Upper lobe of right lung (tissue), 1 donor: ENCODE results near the gene SESN3. TPM values are rescaled to one million over a fixed set of nuclear protein-coding genes. Genes with fewer than 3 reads are reported as not detected.
"Not testable (repeated sequence)": the region's sequence is repeated elsewhere in the genome, so short reads cannot be mapped to it uniquely, and the experiment has no call there.

Source experiments
- ATAC-seq: fragments of 200-7000 bp; cut with Tn5 transposase; one replicate; pipeline ENCODE4 v1.9.1; 2020; ENCODE audit warnings: mild to moderate bottlenecking, moderate library complexity
- DNase-seq: peaks from one replicate; pipeline ENCODE4 v3.0.0-alpha.2; 2020
- H3K27ac ChIP-seq: fragments of 200-600 bp; one replicate; pipeline ENCODE4 v1.8.0; 2022
- H3K27me3 ChIP-seq: fragments of 200-600 bp; one replicate; pipeline ENCODE4 v1.8.0; 2022; ENCODE audit warnings: mild to moderate bottlenecking
- H3K36me3 ChIP-seq: fragments of 200-600 bp; one replicate; pipeline ENCODE4 v1.8.0; 2022
- H3K4me1 ChIP-seq: fragments of 200-600 bp; one replicate; pipeline ENCODE4 v1.8.0; 2022
- H3K4me3 ChIP-seq: fragments of 200-600 bp; one replicate; pipeline ENCODE4 v1.8.0; 2022; ENCODE audit warnings: mild to moderate bottlenecking
- H3K9me3 ChIP-seq: fragments of 200-600 bp; one replicate; pipeline ENCODE4 v1.8.0; 2022
- CTCF ChIP-seq: fragments of 200-600 bp; IDR thresholded peaks from one replicate; pipeline ENCODE4 v1.8.0; 2022; ENCODE audit warnings: antibody characterized with exemption
- intact Hi-C: fragments of 100-400 bp; cut with DNase I; formaldehyde crosslinking; loops from one replicate; pipeline ENCODE4 v1.11.0; 2022
- total RNA-seq: library from RNA; stranded (reverse); fragmentation: NEBNext Ultra II Directional; extraction: Animal tissue kit (Norgen Biotek cat#: 25700); gene quantifications from one replicate; pipeline ENCODE4 v1.2.1, GENCODE V29; 2021
- donor health status: DM: no; HTN: yes; CAD: no; lungs with severe emphysema.

The SESN3 gene
- total RNA-seq, 1 donor from 2014 or later: 43.5 TPM

GRCh38 chr11:95140397-95141033, 90.5 kb downstream of the SESN3 start:
- intact Hi-C loops: loop anchor here (10.0 kb wide), 1 partner anchor 66 kb away; no protein-coding TSS in a partner anchor
- Histone ChIP-seq H3K27ac (no peak overlapping the region), H3K27me3 (no peaks in the 10 kb centered on the region), H3K36me3 (no peaks in the 10 kb centered on the region), H3K9me3 (no peaks in the 10 kb centered on the region), H3K4me1 (no peaks in the 10 kb centered on the region), H3K4me3 (no peak overlapping the region)
- no peak for TF ChIP-seq CTCF
- DNase-seq: no peak
- no peak for ATAC-seq

- H3K4me3 ChIP-seq: no peak overlapping the region
- ATAC-seq (peak; percentile 64), DNase-seq (no peak)
- TF ChIP-seq CTCF: peak; percentile 24
- H3K4me1 ChIP-seq: no peaks in the 10 kb centered on the region
- no peaks in the 10 kb centered on the region for H3K27me3 ChIP-seq
- no peak overlapping the region for H3K27ac ChIP-seq
- intact Hi-C loops: no loop called here
- no peaks in the 10 kb centered on the region for H3K36me3 ChIP-seq
- H3K9me3 ChIP-seq: no peaks in the 10 kb centered on the region
These were observed 92.6 kb downstream of the SESN3 start for GRCh38 chr11:95138448-95138847.

DNA sequence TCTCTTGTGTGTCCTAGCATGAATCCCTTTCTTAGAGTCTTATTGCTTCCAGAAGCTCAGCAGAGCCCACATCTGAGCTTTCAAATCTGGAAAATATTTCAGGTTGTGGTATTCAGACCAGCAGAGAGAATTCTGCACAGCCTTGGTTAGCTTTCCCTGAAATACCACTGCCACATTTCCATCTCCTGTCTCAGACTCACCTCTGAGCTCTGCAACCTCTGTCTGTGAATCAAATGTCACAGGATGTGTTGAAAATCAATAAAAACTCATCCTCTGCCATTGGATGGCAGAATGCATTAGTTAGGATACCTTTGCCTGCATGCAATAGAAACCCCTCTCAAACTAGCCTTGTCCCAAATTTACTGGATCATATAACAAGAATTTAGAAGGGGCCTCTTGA, 93.7 kb downstream of the SESN3 start:
- intact Hi-C loops: no loop called here
- H3K36me3 ChIP-seq: no peaks in the 10 kb centered on the region
- DNase-seq (no peak), ATAC-seq (no peak)
- H3K4me1 ChIP-seq: no peaks in the 10 kb centered on the region
- no peak overlapping the region for H3K4me3 ChIP-seq
- TF ChIP-seq CTCF: no peak
- no peaks in the 10 kb centered on the region for H3K9me3 ChIP-seq
- no peak overlapping the region for H3K27ac ChIP-seq
- no peaks in the 10 kb centered on the region for H3K27me3 ChIP-seq

DNA sequence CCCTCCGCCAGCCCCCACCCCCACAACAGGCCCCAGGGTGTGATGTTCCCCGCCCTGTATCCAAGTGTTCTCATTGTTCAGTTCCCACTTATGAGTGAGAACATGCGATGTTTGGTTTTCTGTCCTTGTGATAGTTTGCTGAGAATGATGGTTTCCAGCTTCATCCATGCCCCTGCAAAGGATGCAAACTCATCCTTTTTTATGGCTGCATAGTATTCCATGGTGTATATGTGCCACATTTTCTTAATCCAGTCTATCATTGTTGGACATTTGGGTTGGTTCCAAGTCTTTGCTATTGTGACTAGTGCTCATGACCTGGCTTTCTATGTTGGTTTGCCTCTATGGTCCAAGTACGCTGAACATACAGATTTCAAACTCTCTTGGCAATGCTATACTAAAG, 94.3 kb downstream of the SESN3 start:
- H3K36me3 ChIP-seq, intact Hi-C loops, H3K4me1 ChIP-seq, H3K27me3 ChIP-seq, H3K27ac ChIP-seq, ATAC-seq, H3K9me3 ChIP-seq, H3K4me3 ChIP-seq, DNase-seq: not testable (repeated sequence)

DNA sequence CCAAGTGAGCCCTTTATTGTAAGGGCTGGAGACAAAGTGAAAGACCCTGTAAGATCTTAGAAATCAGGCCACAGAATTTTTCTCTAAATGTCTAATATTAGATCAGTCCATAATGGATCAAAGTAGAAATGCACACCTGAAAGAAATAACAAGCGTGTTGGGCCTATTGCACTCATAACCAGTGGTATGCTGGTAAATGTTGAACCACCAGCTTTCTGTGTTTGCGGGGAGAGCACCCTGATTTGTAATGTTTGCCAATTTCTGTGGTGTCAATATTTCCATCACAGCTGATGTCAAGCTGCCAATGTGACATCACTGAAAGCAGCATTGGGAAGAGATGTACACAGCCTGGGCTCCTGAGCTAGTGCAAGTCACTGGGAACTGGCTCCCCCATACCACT, 95.1 kb downstream of the SESN3 start:
- no peaks in the 10 kb centered on the region for H3K27me3 ChIP-seq
- DNase-seq: no peak
- no peaks in the 10 kb centered on the region for H3K36me3 ChIP-seq
- H3K4me1 ChIP-seq: no peaks in the 10 kb centered on the region
- no peak overlapping the region for H3K27ac ChIP-seq
- no peak for TF ChIP-seq CTCF
- no peaks in the 10 kb centered on the region for H3K9me3 ChIP-seq
- ATAC-seq: no peak
- H3K4me3 ChIP-seq: no peak overlapping the region
- intact Hi-C loops: no loop called here

GRCh38 chr11:95135155-95135554, 95.8 kb downstream of the SESN3 start:
- no peak for ATAC-seq
- no peak overlapping the region for H3K27ac ChIP-seq
- TF ChIP-seq CTCF: no peak
- H3K36me3 ChIP-seq: no peaks in the 10 kb centered on the region
- no peaks in the 10 kb centered on the region for H3K27me3 ChIP-seq
- no peak for DNase-seq
- H3K4me3 ChIP-seq: no peak overlapping the region
- H3K4me1 ChIP-seq: no peaks in the 10 kb centered on the region
- H3K9me3 ChIP-seq: no peaks in the 10 kb centered on the region
- intact Hi-C loops: no loop called here
